Activated CD4-positive, alpha-beta T cell treated with anti-CD3 and anti-CD28 coated beads, Interleukin-2, amount 50 U/mL, for 16 hours (primary cell): ENCODE data around the gene RAP1B.

ENCODE experiments used
- DNase-seq: peaks from one replicate; pipeline ENCODE4 v3.0.0-alpha.2; 2020

Gene RAP1B

GRCh38 chr12:68612202-68612601 lies 1.5 kb downstream of the RAP1B start:
- peak; percentile 45 for DNase-seq

GRCh38 chr12:68612697-68613096 lies 2.0 kb downstream of the RAP1B start:
- DNase-seq, result peak; percentile 39

- DNase-seq, result peak; percentile 38
Measured at GRCh38 chr12:68613209-68613904, 2.7 kb downstream of the RAP1B start.

DNA sequence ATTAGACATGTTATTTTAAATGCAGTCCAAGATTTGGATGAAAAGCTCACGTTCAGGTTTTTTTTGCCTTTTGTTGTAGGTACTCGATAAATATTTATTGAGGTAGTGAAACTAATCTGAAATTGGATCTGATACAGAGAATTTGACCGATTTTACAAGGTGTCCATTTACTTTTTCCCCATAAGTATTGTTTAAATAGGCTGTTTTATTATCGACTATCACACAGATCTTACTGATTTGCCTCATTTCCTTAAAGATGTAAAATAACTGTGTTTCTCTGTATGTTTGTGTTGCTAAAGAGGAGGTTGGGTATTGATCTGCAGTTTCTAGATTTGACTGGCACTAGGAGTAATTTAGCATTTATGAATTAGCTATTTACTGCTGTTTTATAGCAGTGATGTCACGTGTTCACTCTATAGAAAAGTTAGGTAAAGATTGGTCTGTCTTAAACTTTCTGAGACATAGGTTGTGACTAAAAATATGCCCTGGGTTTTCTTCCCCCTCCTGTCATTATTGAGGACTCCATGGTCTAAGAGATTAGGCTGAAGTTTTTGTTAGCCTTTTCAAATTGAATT lies 3.5 kb downstream of the RAP1B start:
- DNase-seq, result peak; percentile 60

- DNase-seq, result no peak
Measured at GRCh38 chr12:68614769-68615168, 4.1 kb downstream of the RAP1B start.

DNA sequence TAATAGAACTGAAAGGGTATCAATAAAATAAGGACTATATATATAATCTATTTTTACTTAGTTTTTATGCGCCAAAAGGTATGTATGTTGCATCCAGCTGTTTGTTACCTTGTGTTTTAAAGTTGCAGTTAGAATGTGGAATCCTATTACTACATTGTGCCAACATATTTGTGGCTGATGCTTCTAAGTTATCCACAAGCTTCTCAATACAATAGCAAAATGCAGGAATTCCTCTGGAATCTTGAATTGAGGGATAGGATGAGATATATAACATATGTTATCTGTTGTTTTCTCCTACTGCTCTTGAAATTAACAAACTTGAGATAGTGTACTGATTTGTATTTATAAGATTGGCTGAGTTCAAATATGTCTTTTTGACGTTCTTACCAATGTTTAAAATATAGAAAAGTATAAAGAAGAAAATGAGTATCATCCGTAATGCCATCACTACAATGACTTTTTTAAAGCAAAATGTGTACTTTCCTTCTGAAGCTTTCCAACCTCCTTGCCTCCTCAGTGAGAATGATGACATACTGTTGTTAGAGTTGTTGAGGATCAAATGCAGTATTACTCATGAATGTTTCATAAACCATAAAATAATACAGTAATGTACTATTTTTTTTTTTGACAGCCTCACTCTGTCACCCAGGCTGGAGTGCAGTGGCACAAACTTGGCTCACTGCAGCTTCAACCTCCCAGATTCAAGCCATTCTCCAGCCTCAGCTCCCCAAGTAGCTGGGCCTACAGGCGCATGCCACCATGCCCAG lies 6.6 kb downstream of the RAP1B start:
- DNase-seq, result peak; percentile 29

DNA sequence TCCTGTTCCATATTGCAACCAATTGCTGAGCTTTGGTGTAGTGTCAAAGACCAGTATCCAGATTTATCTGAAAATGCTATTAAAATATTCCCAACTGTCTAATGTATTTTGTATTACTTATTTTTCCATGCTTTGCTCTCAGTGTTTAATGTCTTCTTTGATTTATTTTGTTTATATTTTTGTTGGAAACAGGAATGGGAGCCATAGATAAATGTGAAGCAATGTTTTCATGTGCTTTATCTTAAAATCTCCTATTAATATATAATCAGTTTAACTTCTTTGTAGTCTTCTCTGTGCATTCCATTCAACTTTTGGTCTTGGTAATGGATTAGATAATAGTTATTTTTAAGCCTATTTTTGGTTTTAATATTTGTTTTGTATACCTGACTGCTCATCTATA lies 8.8 kb downstream of the RAP1B start:
- no peak for DNase-seq

DNA sequence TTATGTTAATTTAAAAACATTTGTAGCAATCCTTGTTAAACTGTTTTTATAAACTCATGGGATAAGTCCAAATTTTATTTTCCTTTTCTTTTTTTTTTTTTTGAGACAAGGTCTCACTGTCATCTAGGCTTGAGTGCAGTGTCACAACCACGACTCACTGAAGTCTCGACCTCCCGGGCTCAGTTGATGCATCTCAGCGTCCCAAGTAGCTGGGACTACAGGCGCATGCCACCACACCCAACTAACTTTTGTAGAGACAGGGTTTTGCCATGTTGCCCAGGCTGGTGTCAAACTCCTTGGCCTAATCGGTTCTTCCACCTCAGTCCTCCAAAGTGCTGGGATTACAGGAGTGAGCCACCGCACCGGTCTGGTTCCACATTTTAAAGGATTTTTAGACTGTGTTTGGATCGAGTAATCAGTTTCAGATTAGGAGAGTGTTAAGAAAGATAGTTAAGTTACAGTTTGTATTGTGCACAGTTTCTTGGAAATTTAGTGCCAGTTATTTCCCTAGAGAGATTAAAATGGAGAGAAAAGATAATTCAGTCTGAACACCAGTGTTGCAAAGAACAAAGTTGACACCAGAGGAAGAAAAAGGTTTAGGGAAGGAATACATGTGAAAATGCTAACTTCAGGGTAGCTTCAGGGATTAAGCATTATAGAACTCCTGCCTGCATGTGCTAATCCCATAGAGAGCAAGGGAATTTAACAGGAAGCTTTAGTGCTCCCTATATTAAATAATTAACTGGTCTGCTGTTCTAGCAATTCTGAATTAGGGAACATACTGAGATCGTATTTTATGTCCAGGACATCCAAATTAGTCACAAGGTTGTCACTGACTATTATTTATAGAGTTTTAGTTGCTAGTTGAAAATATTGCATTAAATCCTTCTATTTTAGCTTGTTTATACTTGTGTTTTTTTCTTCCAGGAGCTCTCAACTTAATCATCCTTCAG lies 10.1 kb downstream of the RAP1B start:
- DNase-seq, result no peak

DNA sequence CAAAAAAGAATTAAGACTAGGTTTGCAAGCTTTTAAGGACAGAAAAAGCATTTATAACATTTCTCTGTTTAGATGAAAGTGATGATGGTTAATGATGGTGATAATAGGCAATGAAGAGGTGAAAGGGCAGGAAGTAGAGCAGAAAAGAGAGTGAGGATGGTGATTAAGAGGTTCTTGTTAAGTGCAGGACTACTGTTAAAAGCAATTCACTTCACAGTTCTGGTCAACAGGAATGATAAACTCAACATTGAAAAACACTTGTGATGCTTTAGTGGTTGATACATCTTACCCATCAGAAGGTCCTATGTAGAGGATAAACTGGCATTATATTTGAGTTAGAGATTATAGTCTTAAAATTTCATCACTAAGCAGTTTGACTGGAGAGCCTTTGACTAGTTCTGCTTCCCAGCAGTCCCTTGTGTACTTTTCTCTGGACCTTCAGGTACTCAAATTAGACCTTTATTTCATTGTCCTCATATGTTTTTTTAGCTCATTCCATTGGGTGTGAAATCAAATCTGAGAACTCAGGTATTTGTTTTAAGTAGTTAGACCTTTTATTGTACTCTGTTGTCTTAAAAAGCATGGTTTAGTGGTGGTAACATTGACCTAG lies 10.9 kb downstream of the RAP1B start:
- no peak for DNase-seq

- no peak for DNase-seq
Measured at GRCh38 chr12:68622250-68622649, 11.6 kb downstream of the RAP1B start.

DNA sequence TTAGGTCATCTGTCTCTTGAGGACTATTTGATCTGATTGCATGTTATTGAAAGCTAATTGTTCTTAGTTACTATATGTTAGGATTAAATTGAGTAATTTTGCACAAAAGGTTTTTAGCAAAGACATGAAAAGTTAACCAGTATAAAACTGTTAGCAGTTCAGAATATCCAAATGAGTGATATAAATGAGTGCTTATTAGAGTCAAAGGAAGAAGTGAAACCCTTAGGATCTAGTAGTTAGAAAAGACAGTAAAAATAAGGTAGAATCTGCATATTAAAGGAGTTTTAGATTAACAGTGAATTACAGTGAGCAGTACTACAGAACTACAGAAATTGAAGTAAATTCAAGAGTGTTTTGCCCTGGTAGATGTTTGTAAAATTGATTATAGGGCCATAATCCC lies 12.4 kb downstream of the RAP1B start:
- no peak for DNase-seq

GRCh38 chr12:68623984-68624383 lies 13.3 kb downstream of the RAP1B start:
- no peak for DNase-seq

GRCh38 chr12:68624933-68625332 lies 14.2 kb downstream of the RAP1B start:
- no peak for DNase-seq

DNA sequence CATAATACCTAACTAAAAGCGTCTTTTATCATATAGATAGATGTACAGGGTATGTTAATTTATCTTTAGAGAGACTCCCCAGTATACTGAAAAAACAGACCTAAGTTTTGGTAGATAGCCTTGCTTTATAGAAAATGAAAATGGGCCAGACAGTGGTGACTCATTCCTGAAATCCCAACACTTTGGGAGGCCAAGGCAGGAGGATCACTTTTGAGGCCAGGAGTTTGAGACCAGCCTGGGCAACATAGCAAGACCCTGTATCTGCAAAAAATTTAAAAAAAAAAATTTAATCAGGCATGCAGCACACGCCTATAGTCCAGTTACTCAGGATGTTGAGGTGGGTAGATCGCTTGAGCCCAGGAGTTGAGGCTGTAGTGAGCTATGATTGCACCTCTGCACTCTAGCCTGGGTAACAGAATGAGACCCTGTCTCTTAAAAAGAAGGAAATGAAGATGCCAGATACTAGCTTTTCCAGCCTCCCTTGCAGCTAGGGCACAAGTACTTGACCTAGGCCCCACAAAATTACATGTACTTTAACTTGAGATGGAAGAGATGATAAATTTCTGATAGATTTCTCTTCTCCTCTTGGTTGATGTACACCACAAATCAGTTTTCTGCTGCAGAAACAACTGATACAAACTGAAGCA lies 17.1 kb downstream of the RAP1B start:
- no peak for DNase-seq

- no peak for DNase-seq
Measured at GRCh38 chr12:68628698-68629097, 18.0 kb downstream of the RAP1B start.

- no peak for DNase-seq
Measured at GRCh38 chr12:68630050-68630449, 19.4 kb downstream of the RAP1B start.

DNA sequence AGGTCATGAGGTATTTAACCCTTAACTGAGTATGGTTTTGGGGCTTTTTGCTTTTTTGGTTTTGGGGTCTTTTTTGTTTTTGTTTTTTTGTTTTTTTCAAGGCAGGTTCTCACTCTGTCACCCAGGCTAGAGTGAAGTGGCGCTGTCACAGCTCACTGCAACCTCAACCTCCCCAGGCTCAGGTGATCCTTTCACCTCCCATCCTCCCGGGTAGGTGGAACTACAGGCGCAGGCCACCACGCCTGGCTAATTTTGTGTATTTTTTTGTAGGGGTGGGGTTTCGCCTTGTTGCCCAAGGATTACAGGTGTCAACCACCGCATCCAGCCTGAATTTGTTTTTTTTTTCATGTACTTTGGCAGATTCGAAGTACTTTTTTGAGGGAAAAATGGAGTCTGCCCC lies 19.9 kb downstream of the RAP1B start:
- no peak for DNase-seq

- no peak for DNase-seq
Measured at GRCh38 chr12:68631227-68631626, 20.5 kb downstream of the RAP1B start.

DNA sequence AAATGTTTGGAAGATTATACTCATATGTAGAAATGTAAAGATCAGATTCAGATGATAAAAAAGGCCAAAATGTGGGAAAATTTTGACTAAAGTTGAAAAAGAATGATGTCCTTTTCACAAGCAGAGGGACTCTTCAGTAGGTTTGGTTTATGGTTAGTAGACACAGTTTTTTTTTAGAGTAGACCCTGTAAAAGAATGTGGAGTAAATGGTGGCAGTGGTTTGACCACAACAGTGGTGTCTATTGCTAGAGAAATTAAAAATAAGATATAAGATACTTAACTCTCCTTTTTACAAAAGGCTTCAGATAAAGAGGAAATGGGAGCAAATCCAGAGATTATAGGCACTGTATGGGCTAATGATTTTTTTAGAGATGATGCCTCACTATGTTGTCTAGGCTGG lies 21.8 kb downstream of the RAP1B start:
- no peak for DNase-seq

GRCh38 chr12:68633614-68634558 lies 23.2 kb downstream of the RAP1B start:
- no peak for DNase-seq

- DNase-seq, result no peak
Measured at GRCh38 chr12:68636268-68636667, 25.6 kb downstream of the RAP1B start.
